ENCODE results near the gene ZNF337. TPM values are rescaled to one million over a fixed set of nuclear protein-coding genes. Genes with fewer than 3 reads are reported as not detected.
"Not testable (repeated sequence)": the region's sequence is repeated elsewhere in the genome, so short reads cannot be mapped to it uniquely, and the experiment has no call there.

Gene ZNF337
- total RNA-seq, 1 donor from 2014 or later, result 9.3 TPM

DNA sequence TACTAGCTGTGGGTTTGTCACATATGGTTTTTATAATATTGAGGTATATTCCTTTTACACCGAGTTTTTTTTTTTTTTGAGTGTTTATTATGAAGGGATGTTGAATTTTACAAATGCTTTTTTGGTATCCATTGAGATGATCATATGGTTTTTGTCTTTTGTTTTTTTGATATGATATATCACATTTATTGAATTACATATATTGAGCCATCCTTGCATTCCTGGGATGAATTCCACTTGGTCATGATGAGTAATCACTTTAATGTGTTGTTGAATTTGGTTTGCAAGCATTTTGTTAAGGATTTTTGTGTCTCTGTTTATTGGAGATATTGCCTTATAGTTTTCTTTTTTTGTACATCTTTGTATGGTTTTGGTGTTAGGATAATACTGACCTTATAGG, 3.3 kb upstream of the ZNF337 start:
- no peak for DNase-seq (ENCODE audit: low spot score)
- intact Hi-C loops (cut with DNase I), result loop anchor here (5.0 kb wide), 2 partner anchors 78 to 167 kb away; partner anchors contain the start of gene NANP

DNA sequence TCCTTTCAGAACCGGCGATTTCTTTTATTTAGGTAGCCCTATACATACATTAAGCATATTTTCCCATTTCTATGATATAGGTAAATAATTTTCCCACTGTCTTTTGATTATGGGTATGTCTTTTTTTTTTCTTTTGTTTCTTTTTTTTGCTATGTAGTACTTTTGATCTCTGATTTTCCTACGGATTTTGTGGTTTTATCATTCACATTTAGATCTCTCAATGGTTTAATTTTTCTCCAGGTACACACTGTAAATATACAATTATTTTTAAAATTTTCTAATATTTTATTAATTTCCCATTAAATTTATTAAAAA, 436 bp upstream of the ZNF337 start:
- intact Hi-C loops (cut with DNase I), result loop anchor here (5.0 kb wide), 2 partner anchors 75 to 170 kb away; partner anchors contain the start of gene NANP
- DNase-seq (ENCODE audit: low spot score), result no peak

DNA sequence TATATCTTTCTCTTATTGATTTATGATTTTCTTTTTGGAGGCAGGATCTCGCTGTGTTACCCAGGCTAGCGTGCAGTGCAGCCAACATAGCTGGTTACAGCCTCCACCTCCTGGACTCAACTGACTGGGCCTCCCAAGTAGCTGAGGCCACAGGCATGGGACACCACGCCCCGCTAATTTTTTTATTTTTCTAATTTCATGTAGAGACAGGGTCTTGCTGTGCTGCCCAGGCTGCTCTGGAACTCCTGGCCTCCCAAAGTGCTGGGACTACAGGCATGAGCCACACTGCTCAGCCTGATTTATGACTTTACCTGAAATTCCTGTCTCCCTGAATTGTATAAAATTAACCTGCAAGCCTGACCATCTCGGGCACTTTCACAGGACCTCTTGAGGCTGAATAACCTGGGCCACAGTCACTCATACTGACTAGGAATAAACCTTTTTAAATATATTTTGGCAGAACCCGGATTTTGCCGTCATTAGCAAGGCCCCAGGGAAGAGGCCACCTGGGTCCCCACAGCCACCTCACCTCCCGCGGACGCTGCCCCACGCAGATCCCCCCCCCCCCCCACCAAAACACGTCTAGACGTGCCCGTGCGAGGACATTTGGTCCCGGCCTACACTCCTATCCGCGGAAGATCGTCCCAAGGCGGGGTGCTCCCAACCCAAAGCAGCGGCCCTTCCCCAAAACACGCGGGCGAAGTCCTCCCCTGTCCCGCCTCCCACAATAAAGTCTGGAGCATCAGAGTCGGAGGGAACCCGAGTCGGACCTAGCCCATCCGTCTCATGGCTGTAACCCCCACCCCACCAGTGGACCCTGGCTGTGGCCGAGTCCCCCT, 902 bp downstream of the ZNF337 start:
- DNase-seq (ENCODE audit: low spot score), result no peak
- intact Hi-C loops (cut with DNase I), result loop anchor here (5.0 kb wide), 2 partner anchors 73 to 172 kb away; partner anchors contain the start of gene NANP

DNA sequence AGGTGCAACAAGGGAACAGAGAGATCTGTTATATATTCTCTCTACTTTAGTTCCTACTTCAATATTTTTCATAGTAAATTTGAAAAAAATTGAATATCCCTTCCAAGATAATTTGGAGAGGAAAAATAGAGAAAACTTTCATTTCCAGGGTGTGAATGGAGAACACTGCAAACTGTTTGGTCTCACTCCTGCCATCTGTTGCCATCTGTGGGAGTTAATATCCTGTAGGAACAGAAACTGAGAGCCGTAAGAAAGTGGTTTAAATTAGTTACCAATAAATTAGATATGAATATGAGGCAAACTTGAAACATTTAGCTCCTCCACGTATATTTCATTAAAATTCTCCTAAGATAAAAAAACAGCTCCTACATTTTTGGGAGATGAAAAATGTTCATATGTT, 4.2 kb downstream of the ZNF337 start:
- DNase-seq (ENCODE audit: low spot score), result no peak
- intact Hi-C loops (cut with DNase I), result no loop called here

DNA sequence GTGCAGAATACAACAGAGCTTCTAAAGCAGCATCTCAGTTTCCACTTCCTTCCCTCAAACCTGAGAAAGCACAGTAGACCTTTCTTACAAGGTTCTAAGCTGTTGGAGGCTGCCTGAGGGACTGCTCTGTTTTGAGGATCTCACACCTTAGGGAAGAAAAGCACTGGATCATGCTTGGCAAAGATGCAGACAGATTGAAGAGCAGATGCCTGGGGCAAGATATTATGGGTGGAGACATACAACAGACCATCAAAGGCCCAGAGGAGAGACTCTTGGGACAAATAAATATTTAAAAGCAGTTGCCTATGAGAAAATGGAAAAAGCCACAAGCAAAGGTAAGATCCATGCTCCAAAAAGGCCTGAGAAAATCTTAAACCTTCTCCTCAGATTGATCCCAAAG, 6.2 kb downstream of the ZNF337 start:
- DNase-seq (ENCODE audit: low spot score), result no peak
- intact Hi-C loops (cut with DNase I), result no loop called here

DNA sequence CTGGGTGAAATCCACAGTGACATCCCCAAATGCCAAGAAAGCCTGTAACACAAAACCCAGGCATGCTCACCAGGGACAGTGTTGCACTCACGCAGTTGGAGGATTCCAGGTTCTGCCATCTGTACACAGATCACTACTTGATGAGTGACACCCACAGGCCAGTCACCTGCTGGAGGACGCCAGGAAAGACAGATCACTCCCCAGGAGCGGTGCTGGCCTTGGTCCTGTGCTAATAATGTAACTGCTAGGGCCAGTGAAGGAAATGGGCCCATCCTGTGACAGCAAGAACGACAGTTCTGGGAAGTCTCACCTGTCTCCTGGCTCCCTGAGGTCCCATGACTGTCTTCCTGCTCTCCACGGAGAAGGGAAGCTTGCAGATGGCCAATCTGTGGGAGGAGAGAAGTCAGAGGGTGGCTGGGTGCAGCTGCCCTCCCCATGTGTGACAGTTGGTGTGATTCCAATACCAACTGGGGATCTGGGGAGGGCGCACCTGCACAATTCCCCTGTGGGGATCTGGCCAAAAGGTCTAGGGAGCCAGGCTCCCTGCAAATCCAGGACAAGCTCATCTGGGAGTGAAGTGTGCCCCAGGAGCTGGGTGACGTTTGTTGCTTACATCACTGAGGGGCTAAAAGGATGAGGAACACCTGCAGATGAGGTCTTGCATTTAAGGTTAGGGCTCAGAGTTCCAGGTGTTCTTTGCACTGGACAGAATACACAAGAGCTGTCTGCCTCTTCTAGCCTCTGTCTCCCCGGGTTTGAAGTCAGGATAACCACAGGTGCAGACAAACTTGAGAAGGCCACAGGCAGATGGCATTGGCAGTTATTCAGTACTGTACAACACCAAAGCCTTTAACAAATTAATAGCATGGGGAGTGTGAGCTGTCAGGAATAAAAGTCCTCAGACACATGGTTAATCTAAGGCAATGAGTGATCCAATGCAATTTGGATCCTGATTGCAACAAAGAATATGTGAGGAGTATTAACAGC, 10.3 kb downstream of the ZNF337 start:
- intact Hi-C loops (cut with DNase I), result no loop called here
- DNase-seq (ENCODE audit: low spot score), result no peak

DNA sequence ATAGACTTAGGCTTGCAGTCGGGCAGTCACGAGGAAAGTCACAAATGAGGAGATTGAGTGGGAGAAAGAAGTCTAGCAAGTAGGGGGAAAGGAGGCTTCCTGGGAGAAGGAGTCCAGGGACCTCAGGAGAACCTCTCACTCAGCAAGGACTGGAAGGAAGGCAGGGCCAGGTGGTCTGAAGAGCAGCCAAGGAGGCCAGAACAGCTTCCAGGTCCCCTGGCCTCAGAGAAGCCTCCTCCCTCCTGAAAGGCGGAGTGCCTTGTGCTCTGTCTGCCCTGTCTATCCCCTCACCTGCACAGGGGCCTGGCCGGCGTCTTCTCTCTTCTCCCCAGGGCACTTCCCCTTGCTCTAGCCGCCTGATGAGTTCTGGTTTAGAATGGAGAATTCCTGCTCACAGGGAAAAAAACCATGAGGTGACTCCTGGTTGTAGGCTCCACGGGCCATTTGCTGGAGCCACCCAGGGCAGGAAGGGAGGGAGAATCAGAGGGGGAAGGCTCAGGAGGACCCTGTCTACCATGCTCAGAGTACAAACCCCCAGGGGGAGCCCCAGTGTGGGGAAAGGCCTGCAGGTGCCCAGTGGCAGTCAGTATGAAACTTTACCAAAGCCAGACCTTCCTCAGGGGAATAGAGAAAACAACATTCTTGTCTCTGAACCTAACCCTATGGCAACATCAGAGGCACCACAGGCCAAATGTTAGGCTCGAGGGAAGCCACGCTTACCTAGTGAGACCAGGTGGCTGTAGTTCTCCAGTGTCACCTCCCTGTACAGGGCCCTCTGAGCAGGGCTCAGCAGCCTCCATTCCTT, 11.2 kb downstream of the ZNF337 start:
- no peak for DNase-seq (ENCODE audit: low spot score)
- intact Hi-C loops (cut with DNase I), result no loop called here

DNA sequence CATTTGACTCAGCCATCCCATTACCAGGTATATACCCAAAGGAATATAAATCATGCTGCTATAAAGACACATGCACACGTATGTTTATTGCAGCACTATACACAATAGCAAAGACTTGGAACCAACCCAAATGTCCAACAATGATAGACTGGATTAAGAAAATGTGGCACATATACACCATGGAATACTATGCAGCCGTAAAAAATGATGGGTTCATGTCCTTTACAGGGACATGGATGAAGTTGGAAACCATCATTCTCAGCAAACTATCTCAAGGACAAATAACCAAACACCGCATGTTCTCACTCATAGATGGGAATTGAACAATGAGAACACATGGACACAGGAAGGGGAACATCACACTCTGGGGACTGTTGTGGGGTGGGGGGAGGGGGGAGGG, 12.8 kb downstream of the ZNF337 start:
- DNase-seq (ENCODE audit: low spot score); intact Hi-C loops (cut with DNase I): not testable (repeated sequence)

DNA sequence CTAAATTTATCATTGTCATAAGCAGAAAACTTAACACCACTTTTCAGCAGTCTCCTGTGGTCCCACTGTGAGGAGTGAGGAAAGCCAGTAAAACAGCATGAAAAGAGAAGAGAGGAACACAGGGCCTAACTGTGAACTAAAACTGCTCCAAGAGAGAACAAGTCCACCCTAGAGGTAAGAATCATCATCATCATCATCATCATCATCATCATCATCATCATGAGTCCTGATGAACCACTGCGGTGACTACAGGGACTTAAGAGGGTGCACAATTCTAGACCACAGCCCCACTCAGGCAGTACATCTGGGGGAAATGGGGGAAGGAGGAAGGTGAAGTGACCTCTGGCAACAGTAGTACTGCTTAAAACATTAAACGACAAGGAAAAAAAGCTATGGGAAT, 13.6 kb downstream of the ZNF337 start:
- no peak for DNase-seq (ENCODE audit: low spot score)
- intact Hi-C loops (cut with DNase I), result no loop called here

DNA sequence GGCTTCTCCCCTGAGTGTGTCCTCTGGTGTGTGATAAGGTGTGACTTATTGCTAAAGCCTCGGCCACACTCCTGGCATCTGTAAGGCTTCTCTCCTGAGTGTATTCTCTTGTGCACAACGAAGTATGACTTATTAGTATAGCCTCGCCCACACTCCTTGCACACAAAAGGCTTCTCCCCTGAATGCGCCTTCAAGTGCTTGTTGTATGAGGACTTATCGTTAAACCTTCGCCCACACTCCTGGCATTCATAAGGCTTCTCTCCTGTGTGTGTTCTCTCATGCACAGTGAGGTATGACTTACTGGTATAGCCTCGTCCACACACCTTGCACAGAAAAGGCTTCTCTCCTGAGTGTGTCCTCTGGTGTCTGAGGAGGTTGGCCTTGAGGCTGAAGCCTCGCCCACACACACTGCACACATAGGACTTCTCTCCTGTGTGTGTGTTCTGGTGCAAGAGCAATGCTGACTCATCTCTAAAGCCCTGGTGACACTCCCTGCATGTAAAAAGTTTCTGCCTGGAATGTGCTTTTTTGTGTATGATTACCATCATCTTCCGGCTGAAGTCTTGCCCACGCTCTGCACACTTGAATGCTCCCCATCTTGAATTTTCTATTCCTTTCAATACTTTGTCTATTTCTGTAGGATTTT, 20.4 kb downstream of the ZNF337 start:
- DNase-seq (ENCODE audit: low spot score), result no peak
- intact Hi-C loops (cut with DNase I), result no loop called here

DNA sequence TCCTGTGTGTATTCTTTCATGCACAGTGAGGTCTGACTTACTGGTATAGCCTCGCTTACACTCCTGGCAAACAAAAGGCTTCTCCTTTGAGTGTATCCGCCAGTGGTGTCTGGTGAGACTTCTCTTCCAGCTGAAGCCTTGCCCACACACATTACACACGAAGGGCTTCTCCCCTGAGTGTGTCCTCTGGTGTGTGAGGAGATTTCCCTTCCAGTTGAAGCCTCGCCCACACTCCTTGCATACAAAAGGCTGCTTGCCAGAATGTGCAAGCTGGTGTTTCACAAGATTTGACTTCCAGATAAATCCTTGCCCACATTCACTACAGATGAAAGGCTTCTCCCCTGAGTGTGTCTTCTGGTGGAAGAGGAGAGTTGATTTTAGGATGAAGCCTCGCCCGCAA, 21.5 kb downstream of the ZNF337 start:
- intact Hi-C loops (cut with DNase I), result no loop called here
- no peak for DNase-seq (ENCODE audit: low spot score)

DNA sequence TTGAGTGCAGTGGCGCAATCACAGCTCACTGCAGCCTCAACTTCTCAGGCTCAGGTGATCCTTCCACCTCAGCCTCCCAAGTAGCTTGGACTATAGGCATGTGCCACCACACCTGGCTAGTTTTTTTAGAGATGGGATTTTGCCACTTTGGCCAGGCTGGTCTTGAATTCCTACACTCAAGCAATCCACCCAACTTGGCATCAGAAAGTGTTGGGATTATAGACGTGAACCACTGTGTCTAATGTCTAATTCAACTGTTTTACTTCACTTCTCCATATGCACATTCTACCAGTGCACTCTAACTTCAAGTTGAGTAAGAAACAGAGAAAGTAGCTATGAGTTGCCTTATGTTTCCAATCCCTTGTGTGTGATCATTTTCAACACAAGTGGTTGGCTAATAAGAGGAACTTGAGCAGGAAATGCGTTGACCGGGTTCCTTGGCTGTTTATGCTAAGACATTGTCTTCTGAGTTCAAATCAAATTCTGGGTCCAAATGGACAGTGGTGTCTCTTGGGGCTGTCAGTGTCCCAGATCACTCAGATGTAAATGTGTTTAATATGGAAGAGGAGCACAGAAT, 23.9 kb downstream of the ZNF337 start:
- intact Hi-C loops (cut with DNase I), result no loop called here
- DNase-seq (ENCODE audit: low spot score), result no peak

DNA sequence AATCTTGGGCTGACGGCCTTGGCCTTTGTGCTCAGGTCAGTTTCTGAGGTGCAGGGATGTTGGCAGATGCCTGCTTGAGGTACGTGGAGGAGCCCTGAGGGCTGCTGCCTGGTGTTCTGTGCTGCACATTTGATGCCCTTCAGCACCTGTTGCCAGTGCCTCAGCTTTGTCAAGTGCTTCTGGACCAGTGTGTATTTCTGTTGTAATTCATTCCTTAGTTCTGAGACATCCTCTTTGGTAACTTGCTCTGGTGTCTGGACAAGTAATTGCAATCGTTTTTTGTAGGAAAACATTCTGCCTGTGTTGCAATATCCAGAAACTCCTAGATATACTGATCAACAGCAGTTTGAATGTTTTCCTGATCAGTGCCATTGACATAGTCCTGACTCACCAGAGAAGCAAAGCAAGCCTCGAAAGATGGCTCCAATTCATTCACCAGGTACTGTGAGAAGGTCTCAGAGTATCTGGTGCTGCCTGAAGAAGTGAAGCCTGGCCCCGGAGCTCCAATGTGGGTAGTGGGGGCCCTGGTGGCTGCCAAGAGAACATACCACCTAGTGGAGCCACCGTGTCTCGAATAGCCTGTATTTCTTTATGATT, 26.7 kb downstream of the ZNF337 start:
- DNase-seq (ENCODE audit: low spot score), result no peak
- intact Hi-C loops (cut with DNase I), result no loop called here

DNA sequence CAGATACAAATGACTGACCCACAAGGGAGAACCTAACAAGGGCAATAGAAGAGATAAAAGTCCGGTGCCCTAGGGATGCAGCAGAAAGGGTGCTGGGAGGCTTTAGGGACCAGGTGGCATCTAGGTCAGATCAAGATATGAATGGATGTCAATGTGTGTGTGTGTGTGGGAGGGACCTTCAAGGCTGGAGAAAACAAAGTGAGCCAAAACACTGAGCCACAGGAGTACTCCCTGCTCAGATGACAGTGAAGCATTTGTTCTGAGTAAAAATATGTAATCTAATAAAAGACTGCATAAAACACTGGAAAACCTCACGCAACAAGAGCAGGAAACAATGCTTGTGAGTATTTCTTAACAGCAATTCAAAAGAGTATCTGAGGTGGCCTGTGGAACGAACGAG, 28.2 kb downstream of the ZNF337 start:
- intact Hi-C loops (cut with DNase I), result no loop called here
- DNase-seq (ENCODE audit: low spot score), result no peak

DNA sequence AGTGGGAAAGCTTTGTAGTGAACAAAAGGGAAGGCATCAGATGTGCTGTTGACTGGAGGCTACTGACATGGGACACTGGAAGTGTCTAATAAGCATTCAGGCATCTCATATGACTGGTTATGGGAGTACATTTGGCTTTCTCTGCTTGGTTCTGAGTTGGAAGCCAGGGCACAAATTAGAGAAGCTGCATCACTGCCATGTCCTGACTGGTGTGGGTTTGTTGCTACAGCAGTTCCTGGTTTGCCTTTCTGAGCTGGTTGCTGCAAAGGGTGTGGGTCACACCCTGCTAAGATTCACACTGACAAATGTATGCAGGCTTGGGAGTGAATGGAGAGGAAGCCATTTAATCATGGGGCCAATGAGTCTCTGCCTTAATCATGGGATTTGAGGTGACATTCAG, 36.7 kb downstream of the ZNF337 start:
- intact Hi-C loops (cut with DNase I), result no loop called here

DNA sequence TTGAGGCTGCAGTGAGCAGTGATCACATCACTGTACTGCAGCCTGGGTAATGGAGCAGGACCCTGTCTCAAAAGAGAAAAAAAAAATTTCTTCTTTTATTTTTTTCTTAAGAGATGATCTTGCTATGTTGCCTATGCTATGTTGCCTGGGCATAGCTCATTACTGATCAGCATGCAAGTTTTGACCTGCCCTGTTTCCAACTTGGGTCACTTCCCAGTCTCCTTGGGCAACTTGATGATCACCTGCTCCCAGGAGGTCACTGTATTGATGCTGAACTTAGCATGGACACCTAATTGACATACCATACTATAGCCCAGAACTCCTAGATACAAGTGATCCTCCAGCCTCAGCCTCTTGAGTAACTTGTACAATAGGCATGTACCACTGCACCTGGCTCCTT, 42.2 kb downstream of the ZNF337 start:
- no peak for DNase-seq (ENCODE audit: low spot score)
- intact Hi-C loops (cut with DNase I), result no loop called here

More for the DNA sequence above, 36.7 kb downstream of the ZNF337 start:
- DNase-seq (ENCODE audit: low spot score), result no peak

DNA sequence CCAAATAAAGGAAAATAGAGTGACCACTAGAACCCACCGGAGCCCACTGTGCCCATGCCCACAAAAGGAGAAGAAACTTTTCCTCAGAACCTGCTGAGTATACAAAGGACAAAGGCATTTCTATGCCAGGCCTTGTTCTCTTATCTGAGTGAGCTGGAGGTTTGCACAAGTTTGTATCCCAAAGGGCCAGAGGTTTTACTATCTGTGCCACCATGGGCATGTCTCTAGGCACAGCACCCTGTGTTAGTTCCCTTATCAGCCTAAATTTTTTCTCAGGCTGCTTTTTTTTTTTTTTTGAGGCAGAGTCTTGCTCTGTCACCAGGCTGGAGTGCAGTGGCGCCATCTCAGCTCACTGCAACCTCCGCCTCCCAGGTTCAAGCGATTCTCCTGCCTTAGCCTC, 43.8 kb downstream of the ZNF337 start:
- intact Hi-C loops (cut with DNase I); DNase-seq (ENCODE audit: low spot score): not testable (repeated sequence)

DNA sequence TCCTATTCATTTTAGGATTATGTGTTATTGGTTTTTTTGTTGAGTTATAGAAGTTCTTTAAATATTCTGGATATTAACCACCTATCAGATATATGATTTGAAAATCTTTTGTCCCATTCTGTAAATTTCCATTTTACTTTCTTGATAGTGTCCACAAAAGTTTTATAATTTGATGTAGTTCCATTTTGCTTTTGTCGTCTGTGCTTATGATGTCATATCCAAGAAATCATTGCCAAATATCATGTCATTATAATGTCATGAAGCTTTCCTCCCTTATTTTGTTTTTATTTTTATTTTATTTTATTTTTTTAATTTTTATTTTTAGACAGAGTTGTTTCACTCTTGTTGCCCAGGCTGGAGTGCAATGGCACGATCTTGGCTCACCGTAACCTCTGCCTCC, 51.8 kb downstream of the ZNF337 start:
- no peak for DNase-seq (ENCODE audit: low spot score)
- intact Hi-C loops (cut with DNase I), result no loop called here

DNA sequence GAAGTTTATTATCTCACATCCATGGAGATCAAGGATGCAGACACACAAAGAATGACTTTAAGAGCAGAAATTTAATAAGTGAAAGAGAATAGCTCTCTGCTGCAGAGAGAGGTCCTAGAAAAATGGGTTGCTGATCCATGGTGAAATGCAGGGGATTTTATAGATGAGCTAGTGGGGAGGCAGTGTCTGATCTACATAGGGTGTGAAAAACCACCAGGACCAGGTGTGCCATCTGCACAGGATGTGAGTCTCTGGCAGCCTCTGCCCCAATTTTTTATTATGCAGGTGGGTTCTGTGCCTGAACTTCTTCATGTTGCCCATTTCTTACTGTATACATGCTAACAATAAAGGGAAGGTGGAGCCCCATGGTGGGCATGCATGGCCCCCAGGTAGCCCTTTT, 52.9 kb downstream of the ZNF337 start:
- intact Hi-C loops (cut with DNase I), result no loop called here

More for the DNA sequence above, 52.9 kb downstream of the ZNF337 start:
- no peak for DNase-seq (ENCODE audit: low spot score)
